Measurements from ENCODE around the gene BLTP3A. TPM values are rescaled to one million over a fixed set of nuclear protein-coding genes. Genes with fewer than 3 reads are reported as not detected.

BLTP3A gene
- total and polyA plus RNA-seq, 2 of the 13 experiments (the other 11 are each of a cell fraction or from before 2014, with no cell fraction given): 22.1 to 24.0 TPM

- TF ChIP-seq ZNF160 (CRISPR knock-in tag; IDR thresholded peaks at IDR 0.05) (no peak), ZBTB38 (CRISPR knock-in tag; IDR thresholded peaks at IDR 0.05) (no peak), BRF2 (CRISPR knock-in tag; IDR thresholded peaks at IDR 0.05) (no peak), TCF12 (IDR thresholded peaks at IDR 0.05) (no peak), TCF12 (CRISPR knock-in tag; IDR thresholded peaks at IDR 0.05) (no peak), SPEN (CRISPR knock-in tag; IDR thresholded peaks at IDR 0.05; ENCODE audit: low read depth) (no peak), ZNF563 (CRISPR knock-in tag; IDR thresholded peaks at IDR 0.05) (no peak), BCL3 (CRISPR knock-in tag; IDR thresholded peaks at IDR 0.05) (no peak), RFX3 (CRISPR knock-in tag; IDR thresholded peaks at IDR 0.05) (no peak), PTBP1 (IDR thresholded peaks at IDR 0.05; ENCODE audit: low read depth, low read length, poor library complexity, severe bottlenecking) (no peak), NR2F2 (IDR thresholded peaks at IDR 0.05; ENCODE audit: borderline replicate concordance, low read depth) (no peak), HNF1B (CRISPR knock-in tag; IDR thresholded peaks at IDR 0.05) (no peak), SP140L (CRISPR knock-in tag; IDR thresholded peaks at IDR 0.05; ENCODE audit: borderline replicate concordance) (no peak), NFYC (CRISPR knock-in tag; IDR thresholded peaks at IDR 0.05) (no peak), SYNCRIP (IDR thresholded peaks at IDR 0.05; ENCODE audit: insufficient read depth, low read depth, low read length) (no peak)
- WGBS (ENCODE audit: low lambda C conversion rate): 92% methylated on average over 5 of the region's 5 CpGs
- Histone ChIP-seq H3K79me2 (ENCODE audit: insufficient read depth, low read length) (peaks cover 73% of the 10 kb centered on the region), H3K9me3 (ENCODE audit: low read length) (no peaks in the 10 kb centered on the region), H3K4me3 (replicated peaks in 1 of 3; ENCODE audit: insufficient read depth in 1 of 3, low read depth in 2 of 3, low read length in 3 of 3) (no peak overlapping the region), H2AFZ (ENCODE audit: low read length) (no peak overlapping the region), H4K20me1 (ENCODE audit: insufficient read depth, low read length) (peaks cover 14% of the 10 kb centered on the region), H3K9ac (ENCODE audit: insufficient read depth, low read depth, low read length) (no peak overlapping the region), H3K4me1 (ENCODE audit: insufficient read depth, low read length) (peaks cover 22% of the 10 kb centered on the region), H3K27ac (ENCODE audit: extremely low read length, insufficient read depth, low read length) (peak overlapping the region; percentile 8), H3K36me3 (replicated peaks in 1 of 2; ENCODE audit: control insufficient read depth in 1 of 2, insufficient read depth in 2 of 2, low read length in 2 of 2) (peaks cover 8% of the 10 kb centered on the region in 2 experiments), H3K4me2 (ENCODE audit: low read depth, low read length) (no peak overlapping the region), H3K27me3 (ENCODE audit: control insufficient read depth in 1 of 2, insufficient read depth in 2 of 2, low read length in 2 of 2) (no peaks in the 10 kb centered on the region)
- ChIA-PET POLR2A (no interaction called here), CTCF (ENCODE audit: low intra/inter-chr PET ratio, low total read pairs) (no interaction called here)
- no peak for ATAC-seq
- BruUV-seq (replicated peaks): no TSS peak
- no peak for FAIRE-seq
- intact Hi-C loops (cut with micrococcal nuclease; ENCODE audit: unreplicated experiment) (no loop called here), in situ Hi-C loops (cut with HindIII; ENCODE audit: extremely low pct_ligation_motif_present, low pct_unique_long_range_greater_than_20kb) (no loop called here)
- no peak for DNase-seq (ENCODE audit: low spot score)
Observed at GRCh38 chr6:34816635-34817301, 24.9 kb downstream of the BLTP3A start.

Measured in HepG2 (cell line).